ENCODE results near the gene MEIOSIN.
A peak's percentile ranks its signal among the peaks of the same experiment; 100 is the strongest.

The MEIOSIN gene

GRCh38 chr19:45780448-45781213 is 47.4 kb downstream of the MEIOSIN start:
- H3K36me3 Mint-ChIP-seq, result peaks cover 4% of the 10 kb centered on the region
- no peaks in the 10 kb centered on the region for H3K9me3 Mint-ChIP-seq
- peaks cover 19% of the 10 kb centered on the region for H3K4me1 Mint-ChIP-seq
- peaks cover 12% of the 10 kb centered on the region for H3K27me3 Mint-ChIP-seq
- no peak overlapping the region for H3K4me3 Mint-ChIP-seq
- H3K27ac Mint-ChIP-seq, result no peak overlapping the region

GRCh38 chr19:45781214-45782161 is 48.2 kb downstream of the MEIOSIN start:
- no peak overlapping the region for H3K27ac Mint-ChIP-seq
- peaks cover 6% of the 10 kb centered on the region for H3K36me3 Mint-ChIP-seq
- H3K4me1 Mint-ChIP-seq, result peaks cover 19% of the 10 kb centered on the region
- H3K9me3 Mint-ChIP-seq, result no peaks in the 10 kb centered on the region
- H3K4me3 Mint-ChIP-seq, result no peak overlapping the region
- H3K27me3 Mint-ChIP-seq, result peaks cover 12% of the 10 kb centered on the region

DNA sequence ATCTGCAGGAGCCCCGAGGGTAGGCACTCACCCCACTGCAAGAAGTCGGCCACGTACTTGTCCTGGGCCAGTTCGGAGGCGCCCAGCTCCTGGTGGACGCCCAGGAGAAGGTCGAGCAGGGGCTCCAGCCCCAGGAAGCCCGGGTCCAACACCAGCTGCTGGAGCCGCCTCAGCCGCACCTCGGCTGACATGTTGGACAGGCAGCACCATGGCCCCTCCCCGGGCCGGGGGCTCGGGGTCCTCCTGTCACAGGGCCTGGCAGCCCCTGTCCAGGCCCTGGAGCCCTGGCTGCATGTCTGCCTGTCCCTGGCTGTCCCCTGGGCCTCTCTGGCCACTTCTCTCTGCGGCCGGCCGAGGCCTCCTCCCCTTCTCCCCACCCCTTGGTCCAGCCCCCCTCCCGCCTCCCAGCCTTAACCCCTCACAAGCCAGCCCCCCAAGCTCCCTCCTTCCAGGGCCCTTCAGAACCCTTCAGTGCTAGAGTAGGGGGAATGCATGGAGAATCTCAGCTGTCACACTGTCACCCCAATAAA is 49.0 kb downstream of the MEIOSIN start, which contains the start of gene DMPK:
Gene DMPK (minus strand): TSS at position 329 of the 530 bp plus-strand sequence. CDS start 138 bp downstream, at position 191.
- Mint-ChIP-seq H3K4me3 (no peak within 1 kb of the TSS), H3K27ac (no peak within 1 kb of the TSS), H3K9me3 (no peaks in the 10 kb centered on the region), H3K4me1 (peaks cover 19% of the 10 kb centered on the region), H3K36me3 (peaks cover 8% of the 10 kb centered on the region), H3K27me3 (peaks cover 12% of the 10 kb centered on the region)

DNA sequence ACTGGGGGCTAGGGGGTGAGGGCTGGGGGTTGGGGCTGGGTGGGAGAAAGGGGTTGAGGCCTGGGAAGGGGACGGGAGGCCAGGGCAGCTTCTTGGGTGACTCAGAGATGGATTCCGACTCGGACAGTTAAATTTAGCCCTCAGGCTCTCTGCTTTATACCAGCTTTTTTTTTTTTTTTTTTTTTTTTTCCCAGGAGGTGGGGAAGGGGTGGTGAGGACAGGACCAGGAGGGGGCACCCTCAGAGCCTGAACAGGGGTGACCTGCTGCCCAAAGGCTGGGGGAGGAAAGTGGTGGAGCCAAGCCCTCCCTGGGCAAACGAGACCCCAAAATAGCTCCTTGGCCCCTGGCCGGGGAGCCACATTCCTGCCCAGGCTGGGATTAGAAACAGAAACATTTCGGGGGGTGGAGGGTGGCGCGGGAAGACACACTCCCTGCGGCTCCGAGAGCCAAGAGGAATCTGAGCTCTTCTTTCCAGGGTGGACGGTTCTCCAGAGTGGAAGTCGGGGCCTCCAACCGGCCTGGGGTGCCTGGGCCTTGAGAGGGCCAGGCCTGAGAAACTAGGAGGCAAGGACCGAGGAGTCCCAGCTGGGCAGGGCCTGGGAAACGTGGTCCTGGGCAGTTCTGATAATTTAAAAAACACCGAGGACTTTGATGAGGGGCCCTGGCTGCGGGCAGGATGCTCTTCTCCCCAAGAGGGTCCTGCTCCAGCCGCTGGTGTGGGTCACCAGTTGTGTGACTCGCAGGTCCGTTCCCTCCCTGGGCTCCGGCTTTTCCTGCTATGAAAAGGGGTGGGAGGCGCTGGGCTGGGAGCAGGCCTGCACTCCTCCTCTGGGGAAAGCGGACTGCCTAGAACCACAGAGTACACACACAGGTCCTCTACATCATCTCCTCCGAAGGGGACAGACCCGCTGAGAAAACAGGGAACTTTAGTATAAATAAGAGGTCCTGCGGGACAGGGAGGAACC is 49.9 kb downstream of the MEIOSIN start:
- Mint-ChIP-seq H3K9me3 (no peaks in the 10 kb centered on the region), H3K27me3 (peaks cover 12% of the 10 kb centered on the region), H3K27ac (no peak overlapping the region), H3K4me1 (peaks cover 19% of the 10 kb centered on the region), H3K36me3 (peaks cover 14% of the 10 kb centered on the region), H3K4me3 (no peak overlapping the region)

GRCh38 chr19:45784096-45784495 is 50.9 kb downstream of the MEIOSIN start:
- Mint-ChIP-seq H3K27me3 (peaks cover 9% of the 10 kb centered on the region), H3K36me3 (peaks cover 17% of the 10 kb centered on the region), H3K9me3 (no peaks in the 10 kb centered on the region), H3K4me3 (no peak overlapping the region), H3K27ac (no peak overlapping the region), H3K4me1 (peaks cover 11% of the 10 kb centered on the region)

GRCh38 chr19:45785097-45785496 is 51.9 kb downstream of the MEIOSIN start:
- H3K9me3 Mint-ChIP-seq, result no peaks in the 10 kb centered on the region
- peaks cover 4% of the 10 kb centered on the region for H3K27me3 Mint-ChIP-seq
- H3K27ac Mint-ChIP-seq, result no peak overlapping the region

GRCh38 chr19:45785781-45786532 is 52.7 kb downstream of the MEIOSIN start:
- Mint-ChIP-seq H3K4me1 (peaks cover 7% of the 10 kb centered on the region), H3K27me3 (peaks cover 2% of the 10 kb centered on the region), H3K27ac (no peak overlapping the region), H3K36me3 (peaks cover 20% of the 10 kb centered on the region), H3K4me3 (no peak overlapping the region), H3K9me3 (no peaks in the 10 kb centered on the region)

More at GRCh38 chr19:45785097-45785496, 51.9 kb downstream of the MEIOSIN start:
- Mint-ChIP-seq H3K4me3 (no peak overlapping the region), H3K36me3 (peaks cover 19% of the 10 kb centered on the region), H3K4me1 (peaks cover 1% of the 10 kb centered on the region)

GRCh38 chr19:45786533-45786894 is 53.3 kb downstream of the MEIOSIN start:
- Mint-ChIP-seq H3K4me1 (peaks cover 13% of the 10 kb centered on the region), H3K36me3 (peaks cover 20% of the 10 kb centered on the region), H3K4me3 (no peak overlapping the region), H3K27ac (no peak overlapping the region), H3K27me3 (no peaks in the 10 kb centered on the region), H3K9me3 (no peaks in the 10 kb centered on the region)

DNA sequence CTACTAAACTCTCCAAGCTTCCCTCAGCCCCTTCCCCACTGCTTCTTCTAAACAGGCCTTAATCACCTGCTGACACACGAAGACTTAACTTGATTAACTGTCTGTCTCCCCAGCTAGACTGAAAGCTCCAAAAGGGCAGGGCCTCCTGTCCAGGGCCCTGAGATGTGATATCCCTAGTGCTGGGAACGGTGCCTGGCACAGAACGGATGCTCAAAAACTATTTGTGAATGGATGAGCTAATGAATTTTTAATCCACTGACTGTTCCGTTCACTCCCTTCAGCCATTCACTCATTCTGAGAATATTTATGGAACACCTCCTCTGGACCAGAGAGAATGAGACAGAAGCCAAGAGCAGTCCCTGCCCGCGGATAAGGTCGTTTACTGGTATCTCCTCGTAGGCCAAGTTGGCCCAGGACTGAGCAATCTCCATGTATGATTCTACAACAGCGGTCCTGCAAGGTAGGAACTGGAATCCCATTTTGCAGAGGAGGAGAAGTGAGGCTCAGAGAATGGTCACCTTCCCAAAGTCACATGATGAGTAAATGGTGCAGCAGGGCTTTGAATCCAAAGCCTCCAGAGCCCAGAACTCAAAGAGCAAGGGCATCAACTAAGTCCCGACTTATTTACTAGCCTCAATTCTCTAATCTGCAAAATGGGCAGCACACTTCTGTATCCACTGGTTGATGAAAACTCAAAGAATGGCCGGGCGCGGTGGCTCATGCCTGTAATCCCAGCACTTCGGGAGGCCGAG is 56.0 kb downstream of the MEIOSIN start:
- Mint-ChIP-seq H3K36me3 (peaks cover 20% of the 10 kb centered on the region), H3K4me3 (no peak overlapping the region), H3K27me3 (no peaks in the 10 kb centered on the region), H3K9me3 (no peaks in the 10 kb centered on the region), H3K27ac (no peak overlapping the region), H3K4me1 (peaks cover 33% of the 10 kb centered on the region)

DNA sequence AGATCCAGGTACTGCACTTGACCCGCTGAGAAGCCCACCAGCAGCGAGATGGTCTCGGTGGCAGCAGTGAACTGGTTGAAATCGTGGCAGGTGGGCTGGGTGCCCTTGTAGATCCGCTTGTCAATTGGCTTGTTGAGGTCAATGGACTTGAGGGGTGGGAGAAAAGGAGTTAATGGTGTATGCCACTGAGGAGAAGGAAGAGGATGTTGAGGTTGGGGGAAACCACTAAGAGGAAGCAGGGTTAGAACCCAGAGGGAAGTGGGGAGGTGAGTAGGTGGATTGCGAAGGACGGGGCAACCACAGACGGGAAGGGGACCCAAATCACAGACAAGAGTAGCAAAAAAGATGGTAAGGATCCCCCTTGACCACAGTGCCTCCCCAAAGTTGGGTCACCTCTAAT is 57.7 kb downstream of the MEIOSIN start:
- peak overlapping the region; percentile 73 for H3K27ac Mint-ChIP-seq
- no peaks in the 10 kb centered on the region for H3K9me3 Mint-ChIP-seq
- peaks cover 20% of the 10 kb centered on the region for H3K36me3 Mint-ChIP-seq
- H3K4me3 Mint-ChIP-seq, result peak overlapping the region; percentile 92
- H3K27me3 Mint-ChIP-seq, result peaks cover 6% of the 10 kb centered on the region
- peaks cover 38% of the 10 kb centered on the region for H3K4me1 Mint-ChIP-seq

GRCh38 chr19:45791744-45792469 is 58.7 kb downstream of the MEIOSIN start:
- Mint-ChIP-seq H3K36me3 (peaks cover 18% of the 10 kb centered on the region), H3K27ac (peak overlapping the region; percentile 82), H3K4me1 (peaks cover 38% of the 10 kb centered on the region), H3K4me3 (peak overlapping the region; percentile 92), H3K9me3 (no peaks in the 10 kb centered on the region), H3K27me3 (peaks cover 6% of the 10 kb centered on the region)

DNA sequence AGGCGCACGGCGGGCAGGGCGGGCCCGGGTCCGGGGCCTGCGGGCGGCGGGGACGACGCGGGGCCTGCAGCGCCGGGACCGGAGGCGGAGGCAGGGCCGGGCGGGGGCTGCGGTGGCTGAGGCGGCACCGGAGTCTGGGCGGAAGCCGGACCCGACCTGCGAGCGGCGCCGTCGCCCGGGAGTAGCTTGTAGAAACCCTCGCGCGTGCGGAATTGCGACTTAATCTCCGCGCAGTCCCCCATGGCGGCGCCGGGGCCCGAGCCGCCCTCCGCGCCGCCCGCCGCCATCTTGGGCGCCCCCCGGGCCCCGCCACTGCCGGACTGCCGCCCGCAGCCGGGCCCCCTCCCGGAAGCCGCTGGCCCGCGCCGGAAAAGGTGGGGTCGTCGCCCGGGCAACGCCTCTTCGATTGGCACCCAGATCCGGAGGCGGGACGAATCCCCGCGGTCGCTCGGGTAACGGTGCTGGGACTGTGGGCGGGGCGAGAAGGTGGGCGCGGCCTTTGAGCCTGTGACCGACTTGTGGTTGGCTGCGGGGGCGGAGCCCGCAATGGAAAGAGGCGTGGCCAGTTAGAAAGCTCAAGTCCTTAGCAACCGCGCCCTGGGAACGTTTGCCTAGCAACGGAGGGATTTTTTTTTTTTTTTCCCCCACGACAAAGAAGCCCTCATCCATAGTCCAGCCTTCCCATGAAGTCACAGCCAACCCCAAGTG is 59.4 kb downstream of the MEIOSIN start, which contains the start of gene DMWD:
Gene DMWD (minus strand): TSS at position 376 of the 708 bp plus-strand sequence. CDS start 89 bp downstream, at position 287.
- Mint-ChIP-seq H3K36me3 (peaks cover 13% of the 10 kb centered on the region), H3K27me3 (peaks cover 6% of the 10 kb centered on the region), H3K4me3 (peak within 1 kb of the TSS; percentile 92), H3K9me3 (no peaks in the 10 kb centered on the region), H3K4me1 (peaks cover 38% of the 10 kb centered on the region), H3K27ac (peak within 1 kb of the TSS; percentile 88)
